GM23338 (cell line): ENCODE data around the gene IFT74. TPM values are rescaled to one million over a fixed set of nuclear protein-coding genes. Genes with fewer than 3 reads are reported as not detected.
A peak's percentile ranks its signal among the peaks of the same experiment; 100 is the strongest.

Experiments used
- ATAC-seq: fragments of 200-7000 bp; cut with Tn5 transposase; 3 replicates; pipeline ENCODE4 v1.9.1; 2020
- DNase-seq: peaks from one replicate; pipeline ENCODE4 v3.0.0-alpha.2; 2015; ENCODE audit warnings: low spot score
- H2AFZ ChIP-seq: fragments of 200-600 bp; sonication (generic); 2 replicates; pipeline ENCODE4 v1.8.0; 2016; ENCODE audit warnings: antibody characterized with exemption, mild to moderate bottlenecking, moderate library complexity
- H3F3A ChIP-seq: fragments of 200-600 bp; sonication (generic); replicated peaks from 2 replicates; pipeline ENCODE4 v1.8.0; 2017; ENCODE audit warnings: antibody characterized with exemption, mixed run types, low read depth
- H3K27ac ChIP-seq: fragments of 200-600 bp; sonication (generic); 2 replicates; pipeline ENCODE4 v1.6.1; 2016; ENCODE audit warnings: low read depth
- H3K27me3 ChIP-seq: fragments of 200-600 bp; sonication (generic); 2 replicates; pipeline ENCODE4 v1.8.0; 2016; ENCODE audit warnings: mild to moderate bottlenecking, mixed run types, moderate library complexity; ENCODE audit not compliant: insufficient read depth
- H3K36me3 ChIP-seq: fragments of 200-600 bp; sonication (generic); 2 replicates; pipeline ENCODE4 v1.8.0; 2016; ENCODE audit warnings: mild to moderate bottlenecking; ENCODE audit not compliant: insufficient read depth
- H3K4me1 ChIP-seq: fragments of 200-600 bp; sonication (generic); 2 replicates; pipeline ENCODE4 v1.8.0; 2016; ENCODE audit warnings: mild to moderate bottlenecking, moderate library complexity; ENCODE audit not compliant: insufficient read depth
- H3K4me2 ChIP-seq: fragments of 200-600 bp; sonication (generic); 2 replicates; pipeline ENCODE4 v1.7.1; 2017; ENCODE audit warnings: mixed run types
- H3K4me3 ChIP-seq: fragments of 200-600 bp; sonication (generic); 2 replicates; pipeline ENCODE4 v1.6.1; 2016; ENCODE audit warnings: mixed run types
- H3K79me2 ChIP-seq: fragments of 200-600 bp; sonication (generic); replicated peaks from 2 replicates; pipeline ENCODE4 v1.8.0; 2017; ENCODE audit warnings: mild to moderate bottlenecking; ENCODE audit not compliant: insufficient read depth
- H3K9me2 ChIP-seq: fragments of 200-600 bp; sonication (generic); 2 replicates; pipeline ENCODE4 v1.8.0; 2017; ENCODE audit not compliant: insufficient read depth
- H4K20me1 ChIP-seq: fragments of 200-600 bp; sonication (generic); replicated peaks from 2 replicates; pipeline ENCODE4 v1.8.0; 2017; ENCODE audit warnings: mild to moderate bottlenecking; ENCODE audit not compliant: insufficient read depth
- H3K27ac Mint-ChIP-seq: 2 replicates; pipeline ENCODE4 v1.8.0; 2020; ENCODE audit warnings: inconsistent platforms, mild to moderate bottlenecking, moderate library complexity, mixed read lengths
- H3K27me3 Mint-ChIP-seq: 3 replicates; pipeline ENCODE4 v1.8.0; 2022; ENCODE audit warnings: low read depth, mild to moderate bottlenecking, moderate library complexity, mixed read lengths, inconsistent platforms; ENCODE audit not compliant: insufficient read depth, poor library complexity
- H3K36me3 Mint-ChIP-seq: 3 replicates; pipeline ENCODE4 v1.8.0; 2021; ENCODE audit warnings: low read depth, mild to moderate bottlenecking, inconsistent platforms, moderate library complexity, mixed read lengths
- H3K4me1 Mint-ChIP-seq: 3 replicates; pipeline ENCODE4 v1.8.0; 2020; ENCODE audit warnings: mild to moderate bottlenecking, inconsistent platforms, mixed read lengths
- H3K4me3 Mint-ChIP-seq: 3 replicates; pipeline ENCODE4 v1.8.0; 2021; ENCODE audit warnings: moderate library complexity, mild to moderate bottlenecking, inconsistent platforms, mixed read lengths
- H3K9me3 Mint-ChIP-seq: 3 replicates; pipeline ENCODE4 v1.8.0; 2020; ENCODE audit warnings: moderate library complexity, mild to moderate bottlenecking, inconsistent platforms, mixed read lengths
- CREB1 ChIP-seq: fragments of 250-450 bp; sonication (Bioruptor Pico); IDR thresholded peaks from 2 replicates; pipeline ENCODE4 v1.5.0; 2020; ENCODE audit warnings: low read depth, mild to moderate bottlenecking, moderate library complexity
- CTCF ChIP-seq, 2 experiments: fragments of 200-600 bp in 1 of 2; sonication (generic) in 1 of 2; conservative IDR thresholded peaks; 2 replicates each; pipeline versions ENCODE4 v1.5.1 to v1.6.1; 2016 to 2017; ENCODE audit warnings: antibody characterized with exemption in 2 of 2, low read depth in 2 of 2, mild to moderate bottlenecking in 2 of 2, moderate library complexity in 1 of 2
- ETS1 ChIP-seq: IDR thresholded peaks from 2 replicates; pipeline ENCODE4 v1.6.1; 2016; ENCODE audit warnings: antibody characterized with exemption
- EZH2 ChIP-seq: fragments of 200-600 bp; sonication (generic); IDR thresholded peaks from one replicate; pipeline ENCODE4 v1.8.0; 2017; ENCODE audit warnings: antibody characterized with exemption, mild to moderate bottlenecking, low read depth; ENCODE audit not compliant: unreplicated experiment
- EZH2phosphoT487 ChIP-seq: fragments of 200-600 bp; sonication (generic); IDR thresholded peaks from one replicate; pipeline ENCODE4 v1.8.1; 2018; ENCODE audit warnings: antibody characterized with exemption; ENCODE audit not compliant: unreplicated experiment
- JUNB ChIP-seq: IDR thresholded peaks from one replicate; pipeline ENCODE4 v1.6.1; 2016; ENCODE audit warnings: antibody characterized with exemption; ENCODE audit not compliant: unreplicated experiment
- NANOG ChIP-seq: IDR thresholded peaks from 2 replicates; pipeline ENCODE4 v1.6.1; 2016; ENCODE audit warnings: antibody characterized with exemption, borderline replicate concordance
- POLR2AphosphoS5 ChIP-seq: IDR thresholded peaks from 2 replicates; pipeline ENCODE4 v1.6.1; 2016; ENCODE audit warnings: antibody characterized with exemption, low read depth
- REST ChIP-seq: IDR thresholded peaks from one replicate; pipeline ENCODE4 v1.6.1; 2018; ENCODE audit warnings: antibody characterized with exemption; ENCODE audit not compliant: unreplicated experiment
- STAT1 ChIP-seq: IDR thresholded peaks from one replicate; pipeline ENCODE4 v1.6.1; 2016; ENCODE audit warnings: antibody characterized with exemption; ENCODE audit not compliant: unreplicated experiment
- ZNF114 ChIP-seq: fragments of 250-450 bp; sonication (Bioruptor Pico); IDR thresholded peaks from 2 replicates; pipeline ENCODE4 v1.5.0; 2020; ENCODE audit warnings: mild to moderate bottlenecking, moderate library complexity
- ZNF331 ChIP-seq: fragments of 250-450 bp; sonication (Bioruptor Pico); IDR thresholded peaks from 2 replicates; pipeline ENCODE4 v1.5.0; 2020; ENCODE audit warnings: low read depth, mild to moderate bottlenecking, moderate library complexity
- ZNF462 ChIP-seq: fragments of 250-450 bp; sonication (Bioruptor Pico); IDR thresholded peaks from 2 replicates; pipeline ENCODE4 v1.5.0; 2020; ENCODE audit warnings: mild to moderate bottlenecking, moderate library complexity
- polyA plus RNA-seq: library from polyadenylated mRNA; unstranded; fragments of >200 nt; fragmentation: Nextera tagmentation; extraction: Ambion mirVana; gene quantifications from 2 replicates; pipeline ENCODE4 v1.2.1, GENCODE V29; 2016
- total RNA-seq: library from RNA; depleted of rRNA; stranded (reverse); fragments of >200 nt; shearing (Covaris generic); gene quantifications from 2 replicates; pipeline ENCODE4 v1.2.3, GENCODE V29; 2014

Gene IFT74
- total and polyA plus RNA-seq, 2 experiments from 2014 or later, result 14.6 to 30.0 TPM

- no peak overlapping the region for H3K4me3 Mint-ChIP-seq
- H3K27ac ChIP-seq, result no peak overlapping the region
- no peak for DNase-seq
- H3F3A ChIP-seq, result no peaks in the 10 kb centered on the region
- no peak overlapping the region for H2AFZ ChIP-seq
- H4K20me1 ChIP-seq, result peaks cover 17% of the 10 kb centered on the region
- no peak overlapping the region for H3K4me3 ChIP-seq
- H3K36me3 Mint-ChIP-seq, result peaks cover 20% of the 10 kb centered on the region
- H3K9me2 ChIP-seq, result no peaks in the 10 kb centered on the region
- peaks cover 31% of the 10 kb centered on the region for H3K4me1 Mint-ChIP-seq
- no peaks in the 10 kb centered on the region for H3K36me3 ChIP-seq
- ATAC-seq, result no peak
- peak overlapping the region; percentile 1; the same call in 1 of the 2 replicates for H3K27ac Mint-ChIP-seq
- H3K9me3 Mint-ChIP-seq, result peaks cover 2% of the 10 kb centered on the region; the same call in 2 of the 3 replicates
- no peak for TF ChIP-seq STAT1
- TF ChIP-seq CREB1 (CRISPR knock-in tag), result no peak
- TF ChIP-seq JUNB, result no peak
- TF ChIP-seq ZNF114 (CRISPR knock-in tag), result no peak
- TF ChIP-seq CTCF (conservative IDR thresholded peaks at IDR 0.05; ENCODE audit: low read depth in 2 of 2), result no peak
- TF ChIP-seq ETS1, result no peak
- no peak for TF ChIP-seq ZNF462 (CRISPR knock-in tag)
- TF ChIP-seq EZH2phosphoT487, result no peak
- TF ChIP-seq ZNF331, result no peak
- TF ChIP-seq EZH2, result no peak
- no peak for TF ChIP-seq POLR2AphosphoS5
- no peak for TF ChIP-seq REST
- TF ChIP-seq NANOG, result no peak
- H3K79me2 ChIP-seq, result peaks cover 100% of the 10 kb centered on the region
- no peak overlapping the region for H3K4me2 ChIP-seq
- peaks cover 16% of the 10 kb centered on the region for H3K4me1 ChIP-seq
- peaks cover 4% of the 10 kb centered on the region for H3K27me3 Mint-ChIP-seq
- H3K27me3 ChIP-seq, result no peaks in the 10 kb centered on the region
Measured at GRCh38 chr9:26939955-26940711, 16.1 kb upstream of the IFT74 start.
